Middle frontal gyrus (tissue), 1 donor: ENCODE results near the gene MAMSTR.
"Not testable (repeated sequence)": the region's sequence is repeated elsewhere in the genome, so short reads cannot be mapped to it uniquely, and the experiment has no call there.

Experiments used
- DNase-seq: peaks from one replicate; pipeline ENCODE4 v3.0.0-alpha.2; 2015; ENCODE audit warnings: low spot score; ENCODE audit errors: extremely low spot score

The MAMSTR gene

GRCh38 chr19:48686088-48686487 is 33.4 kb downstream of the MAMSTR start:
- DNase-seq = no peak

DNA sequence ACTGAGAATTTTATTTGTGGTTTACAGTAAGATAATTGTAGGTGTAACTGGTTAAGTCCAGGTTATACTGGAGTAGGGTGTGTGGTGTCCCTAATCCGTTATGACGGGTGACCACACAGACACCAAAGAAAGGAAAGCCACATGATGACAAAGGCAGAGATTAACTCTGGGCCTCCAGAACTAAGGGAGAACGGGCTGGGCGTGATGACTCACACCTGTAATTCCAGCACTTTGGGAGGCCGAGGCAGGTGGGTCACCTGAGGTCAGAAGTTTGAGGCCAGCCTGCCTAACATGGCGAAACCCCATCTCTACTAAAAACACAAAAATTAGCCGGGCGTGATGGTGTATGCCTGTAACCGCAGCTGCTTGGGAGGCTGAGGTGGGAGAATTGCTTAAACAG is 33.9 kb downstream of the MAMSTR start:
- no peak for DNase-seq

GRCh38 chr19:48683349-48683748 is 36.2 kb downstream of the MAMSTR start:
- peak; percentile 33 for DNase-seq

- DNase-seq = peak; percentile 35
Measured at GRCh38 chr19:48681127-48681470, 38.4 kb downstream of the MAMSTR start.

- no peak for DNase-seq
Measured at GRCh38 chr19:48680436-48681126, 38.9 kb downstream of the MAMSTR start.

GRCh38 chr19:48680006-48680405 is 39.5 kb downstream of the MAMSTR start:
- not testable (repeated sequence) for DNase-seq

GRCh38 chr19:48678201-48678600 is 41.3 kb downstream of the MAMSTR start:
- no peak for DNase-seq

- no peak for DNase-seq
Measured at GRCh38 chr19:48676887-48677286, 42.6 kb downstream of the MAMSTR start.

DNA sequence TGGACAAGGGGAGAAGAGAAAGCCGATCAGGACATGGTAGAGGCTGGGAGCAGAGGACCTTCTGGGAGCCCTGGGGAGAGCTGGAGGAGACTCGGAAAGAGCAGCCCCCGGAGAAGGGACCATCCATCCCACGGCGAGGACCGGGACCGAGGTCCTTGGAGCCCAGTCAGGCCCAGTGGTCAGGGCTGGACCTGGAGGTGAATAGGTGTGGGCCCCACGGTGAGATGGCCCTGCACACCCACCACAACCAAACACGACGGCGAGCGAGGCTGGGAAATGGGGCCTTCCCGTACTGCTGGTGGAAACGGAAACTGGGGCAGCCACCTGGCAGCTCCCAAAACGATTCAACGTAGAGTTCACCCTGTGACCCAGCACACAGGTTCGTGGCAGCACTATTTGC is 43.0 kb downstream of the MAMSTR start:
- DNase-seq = no peak

GRCh38 chr19:48674921-48675824 is 44.4 kb downstream of the MAMSTR start:
- DNase-seq = peak; percentile 83

GRCh38 chr19:48674216-48674809 is 45.2 kb downstream of the MAMSTR start:
- DNase-seq = no peak

DNA sequence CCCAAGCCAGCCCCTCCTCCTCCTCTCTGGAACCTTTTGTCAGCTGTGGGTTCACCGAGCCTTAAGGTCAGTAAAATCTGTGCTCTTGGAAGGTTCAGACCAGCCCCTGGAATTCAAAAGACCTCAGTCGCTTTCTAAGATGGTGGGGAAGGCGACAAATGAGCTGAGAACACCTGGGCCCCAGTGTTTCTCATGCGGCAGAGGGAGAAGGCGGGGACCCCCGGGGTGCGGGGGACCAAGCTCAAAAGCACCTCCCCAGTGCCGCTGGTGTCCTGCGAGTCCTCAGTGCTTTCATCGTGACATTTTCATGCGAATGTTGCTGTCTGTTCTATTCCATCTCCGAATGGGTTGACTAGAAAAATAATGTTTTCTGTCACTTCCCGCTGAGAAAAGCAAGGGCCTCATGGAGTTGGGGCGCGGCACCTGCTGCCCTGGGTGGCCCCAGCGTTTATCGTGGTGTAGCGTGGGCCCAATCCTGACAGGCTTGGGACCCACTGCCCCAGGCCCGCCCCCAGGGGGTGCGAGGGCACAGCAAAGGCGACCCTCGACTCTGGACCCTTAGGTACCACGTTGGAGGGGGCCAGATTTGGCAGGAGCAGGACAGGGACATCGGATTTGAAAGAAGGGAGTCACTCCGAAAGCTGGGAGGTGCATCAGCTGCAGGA is 46.0 kb downstream of the MAMSTR start:
- DNase-seq = no peak

GRCh38 chr19:48672994-48673393 is 46.5 kb downstream of the MAMSTR start, which contains the start of gene NTN5:
NTN5 (minus strand) TSS chr19:48673017; CDS start chr19:48670986, 2,031 bp downstream.
- no peak for DNase-seq

DNA sequence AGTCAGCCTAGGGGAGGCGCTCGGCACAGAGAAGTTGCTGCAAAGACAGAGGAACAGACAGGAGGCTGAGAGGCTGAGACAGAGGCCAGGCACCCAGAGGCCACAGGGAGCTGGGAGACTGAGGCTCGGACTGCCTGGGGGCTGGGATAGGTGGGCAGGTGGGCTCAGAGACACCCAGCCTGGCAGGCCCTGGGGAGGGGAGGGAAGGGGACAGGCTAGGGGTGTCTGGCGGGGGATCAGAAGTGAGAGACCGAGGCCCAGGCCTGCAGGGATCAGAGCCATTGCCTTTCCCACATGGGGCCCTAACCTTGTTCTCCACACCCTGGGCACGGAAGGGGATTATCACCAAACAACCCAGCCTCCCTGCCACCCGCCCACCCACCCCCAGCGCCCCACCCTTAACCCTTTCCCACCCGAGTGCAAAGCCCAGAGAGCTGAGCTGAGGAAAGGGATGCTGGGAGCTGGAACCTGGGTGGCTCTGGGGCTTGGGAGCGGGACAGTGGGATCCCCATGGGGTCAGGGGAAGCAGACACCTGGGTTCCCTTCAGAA is 48.0 kb downstream of the MAMSTR start:
- no peak for DNase-seq

GRCh38 chr19:48670699-48671445 is 48.7 kb downstream of the MAMSTR start:
- DNase-seq = no peak

DNA sequence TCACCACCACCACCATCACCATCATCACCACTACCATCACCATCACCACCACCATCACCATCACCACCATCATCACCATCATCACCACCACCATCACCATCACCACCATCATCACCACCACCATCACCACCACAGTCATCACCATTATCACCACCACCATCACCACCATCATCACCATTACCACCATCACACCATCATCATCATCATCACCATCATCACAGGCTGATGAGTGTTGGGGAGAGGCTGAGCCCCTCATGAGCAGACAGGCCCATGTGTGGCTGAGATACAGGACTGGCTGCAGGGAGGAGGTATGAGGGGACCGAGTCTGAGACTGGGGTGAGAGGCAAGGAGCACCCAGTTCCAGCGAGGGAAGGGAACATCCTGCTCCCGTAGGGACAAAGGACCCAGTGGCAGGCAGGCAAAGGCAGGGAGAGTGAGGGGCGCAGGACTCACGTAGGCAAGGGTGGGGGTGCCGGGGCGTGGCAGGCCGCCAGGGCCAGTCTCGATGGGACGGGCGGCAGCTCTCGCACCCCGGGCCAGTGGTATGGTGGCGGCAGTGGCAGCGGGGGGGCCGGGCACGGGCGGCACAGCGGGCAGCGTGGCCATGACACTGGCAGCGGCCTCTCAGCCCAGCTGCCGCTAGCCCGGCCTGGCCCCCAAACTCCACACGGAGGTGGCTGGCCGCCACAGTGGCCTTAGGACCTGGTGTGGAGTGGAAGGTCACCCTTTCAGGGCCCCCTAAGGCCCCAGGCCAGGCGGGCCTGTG is 49.4 kb downstream of the MAMSTR start:
- no peak for DNase-seq

- DNase-seq = no peak
Measured at GRCh38 chr19:48668761-48669160, 50.8 kb downstream of the MAMSTR start.

DNA sequence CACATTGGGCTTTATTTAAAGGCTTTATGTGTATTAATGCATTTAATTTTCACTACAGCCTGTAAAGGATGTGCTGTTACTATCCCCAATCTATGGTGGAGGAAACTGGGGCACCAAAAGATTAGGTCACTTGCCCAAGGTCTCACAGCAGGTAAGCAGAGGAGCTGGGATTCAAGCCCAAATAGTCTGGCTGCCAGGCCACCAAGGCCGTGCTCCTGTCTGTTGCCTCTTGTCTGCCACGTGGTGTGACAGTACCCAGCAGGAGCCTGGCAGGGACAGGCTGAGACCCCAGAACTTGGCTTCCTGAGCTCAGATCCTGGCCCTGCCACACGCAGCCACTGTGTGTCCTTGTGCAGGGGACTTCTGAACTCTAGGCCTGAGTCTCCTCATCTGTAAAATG is 51.2 kb downstream of the MAMSTR start:
- no peak for DNase-seq

GRCh38 chr19:48665786-48666185 is 53.7 kb downstream of the MAMSTR start:
- DNase-seq = no peak

DNA sequence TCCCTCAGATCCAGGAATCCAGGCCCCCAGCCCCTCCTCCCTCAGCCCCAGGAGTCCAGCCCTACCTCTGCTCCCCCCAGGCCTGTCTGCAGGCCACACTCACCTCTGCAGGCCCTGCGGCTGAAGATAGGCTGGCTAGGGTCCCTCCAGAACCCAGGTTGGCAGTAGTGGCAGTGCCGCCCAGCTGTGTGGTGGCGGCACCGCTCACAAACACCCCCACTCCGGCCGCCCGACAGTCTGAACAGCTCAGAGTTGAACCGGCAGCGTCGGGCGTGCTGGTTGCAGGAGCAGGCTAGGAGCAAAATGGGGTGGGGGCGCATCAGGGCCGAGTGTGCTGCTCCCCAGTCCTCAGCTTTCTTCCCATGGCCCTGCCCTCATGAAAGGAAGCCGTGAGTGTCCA is 55.0 kb downstream of the MAMSTR start:
- no peak for DNase-seq
